Stimulated activated CD4-positive, alpha-beta T cell treated with anti-CD3 and anti-CD28 coated beads, Interleukin-15, amount 100 ng/mL, for 24 hours (primary cell): ENCODE measurements around the gene TMEM174.

ENCODE experiments used
- DNase-seq: peaks from one replicate; pipeline ENCODE4 v3.0.0-alpha.2; 2020

Gene TMEM174

DNA sequence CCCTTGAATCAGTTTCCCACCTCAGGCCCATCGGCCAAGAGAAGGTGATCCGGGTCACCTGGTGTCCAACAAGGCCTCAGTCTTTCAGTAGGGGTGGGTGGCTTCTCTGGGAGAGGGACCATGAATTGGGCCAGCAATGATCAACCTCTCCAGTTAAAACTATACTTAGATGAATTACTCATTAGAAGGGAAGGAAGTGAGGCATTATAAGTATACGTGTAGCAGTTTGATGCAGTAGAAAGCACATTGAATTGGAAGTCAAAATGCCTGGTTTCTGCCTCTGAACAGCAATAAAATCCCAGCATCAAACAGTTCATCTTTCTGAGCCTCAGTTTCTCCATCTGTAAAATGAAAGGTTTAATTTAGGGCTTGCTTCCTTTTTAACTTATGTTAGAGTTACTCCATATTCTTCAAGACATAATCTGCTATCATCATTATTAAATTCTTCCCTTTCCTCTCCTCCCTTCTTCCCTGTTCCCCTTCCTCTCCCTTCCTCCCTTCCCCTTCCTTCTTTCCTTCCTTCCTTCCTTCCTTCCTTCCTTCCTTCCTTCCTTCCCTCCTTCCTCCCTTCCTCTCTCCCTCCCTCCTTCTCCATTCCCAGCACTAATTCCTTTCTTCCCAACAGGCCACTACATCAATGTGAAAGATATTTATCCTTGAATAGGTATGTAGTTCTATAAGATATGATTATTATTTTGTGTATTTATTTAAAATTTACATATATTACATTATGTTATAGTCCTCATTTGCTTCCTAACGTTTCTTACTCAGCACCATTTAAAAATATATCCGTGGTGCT is 18.6 kb upstream of the TMEM174 start:
- DNase-seq: no peak

DNA sequence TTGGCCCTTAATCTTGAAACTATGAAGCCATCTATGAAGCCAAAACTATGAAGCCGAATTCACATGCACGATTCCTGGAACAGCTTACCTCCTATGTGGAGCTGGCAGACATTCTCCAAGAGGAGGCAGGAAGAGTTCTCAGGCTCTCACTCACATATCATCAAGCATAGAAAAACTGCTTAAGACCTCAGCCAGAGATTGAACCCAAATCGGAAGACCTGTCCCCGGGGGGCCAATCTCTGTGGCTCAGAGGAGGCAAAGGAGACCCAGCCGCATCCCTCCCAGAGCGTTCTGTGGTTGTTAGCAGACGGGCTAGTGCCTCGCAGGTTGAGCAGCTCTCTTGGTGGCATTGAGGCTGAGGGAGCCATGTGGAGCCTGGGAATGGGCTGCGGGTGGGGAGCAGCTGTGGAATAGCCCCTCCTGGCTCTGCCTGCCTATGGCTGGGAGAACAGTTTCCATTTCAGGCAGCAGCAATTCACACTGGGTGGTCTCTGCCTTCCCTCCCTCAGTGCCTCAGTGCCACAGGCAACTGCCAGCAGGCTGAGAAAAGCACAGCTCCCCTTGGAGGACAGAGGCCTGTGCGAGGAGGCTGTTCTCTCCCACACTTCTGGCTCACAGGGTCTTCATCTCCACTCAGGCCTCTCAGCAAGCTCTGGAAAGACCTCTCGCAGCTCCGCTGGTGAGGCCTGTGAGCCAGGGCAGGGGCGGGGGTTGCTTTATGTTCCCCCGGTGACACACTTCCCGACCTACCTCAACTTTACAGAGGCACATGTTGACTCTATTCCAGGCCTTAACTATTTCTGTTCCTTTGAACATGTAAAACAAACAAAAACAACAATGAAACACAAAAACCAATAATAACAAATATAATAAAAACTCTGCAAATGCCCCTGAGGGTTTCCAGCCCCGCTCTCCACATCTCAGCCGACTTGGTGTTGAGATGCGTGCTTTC is 17.4 kb upstream of the TMEM174 start:
- DNase-seq: no peak

DNA sequence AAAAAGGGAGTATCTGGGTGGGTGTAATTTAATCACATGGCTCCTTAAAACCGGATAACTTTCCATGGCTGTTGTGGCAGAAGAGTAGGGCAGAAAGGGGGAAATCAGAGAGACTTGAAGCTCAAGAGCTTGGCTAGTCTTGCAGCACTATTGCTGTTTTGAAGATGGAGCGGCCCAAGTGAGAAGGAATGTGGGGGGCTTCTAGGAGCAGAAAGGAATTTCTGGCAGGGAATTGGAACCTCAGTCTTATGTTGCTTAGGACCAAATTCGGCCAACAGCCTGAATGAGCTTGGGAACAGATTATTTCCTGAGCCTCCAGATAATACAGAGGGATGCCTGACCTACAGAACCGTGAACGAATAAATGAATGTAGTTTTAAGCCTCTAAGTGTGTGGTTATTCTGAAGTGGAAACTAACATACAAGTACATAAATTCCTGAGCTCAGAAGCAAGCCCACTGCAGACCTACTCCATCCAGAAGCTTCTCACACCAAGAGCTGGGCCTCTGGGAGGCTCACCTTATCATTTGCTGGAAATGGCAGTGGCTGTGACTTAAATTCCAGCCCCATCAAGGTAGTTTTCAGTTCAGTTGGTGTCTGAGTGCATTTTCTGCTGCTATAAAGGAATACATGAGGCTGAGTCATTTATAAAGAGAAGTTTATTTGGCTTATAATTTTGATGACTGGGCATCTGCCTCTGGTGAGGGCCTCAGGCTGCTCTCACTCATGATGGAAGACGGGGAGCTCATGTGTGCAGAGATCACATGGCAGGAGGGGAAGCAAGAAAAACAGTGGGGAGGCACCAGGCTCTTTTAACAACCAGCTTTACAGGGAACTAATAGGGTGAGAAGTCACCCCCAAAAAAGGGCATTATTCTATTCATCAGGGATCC is 15.3 kb upstream of the TMEM174 start:
- DNase-seq: no peak

DNA sequence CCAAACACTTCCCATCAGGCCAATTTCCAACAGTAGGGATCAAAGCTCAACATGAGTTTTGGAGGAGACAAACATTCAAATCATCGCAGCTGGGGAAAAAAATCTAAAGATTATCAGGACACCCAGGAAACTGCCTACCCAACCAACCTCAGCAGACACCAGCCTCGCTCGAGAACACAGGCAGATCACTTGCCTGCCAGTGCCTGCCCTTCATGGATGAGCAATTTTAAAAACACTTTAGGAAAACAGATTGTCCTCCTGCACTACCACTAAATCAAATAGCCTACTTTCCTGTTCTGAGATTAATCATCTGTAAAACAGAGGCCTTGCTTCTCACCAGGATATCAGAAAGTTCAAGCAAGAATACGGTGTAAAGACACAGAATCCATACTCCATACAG is 14.7 kb upstream of the TMEM174 start:
- DNase-seq: no peak

DNA sequence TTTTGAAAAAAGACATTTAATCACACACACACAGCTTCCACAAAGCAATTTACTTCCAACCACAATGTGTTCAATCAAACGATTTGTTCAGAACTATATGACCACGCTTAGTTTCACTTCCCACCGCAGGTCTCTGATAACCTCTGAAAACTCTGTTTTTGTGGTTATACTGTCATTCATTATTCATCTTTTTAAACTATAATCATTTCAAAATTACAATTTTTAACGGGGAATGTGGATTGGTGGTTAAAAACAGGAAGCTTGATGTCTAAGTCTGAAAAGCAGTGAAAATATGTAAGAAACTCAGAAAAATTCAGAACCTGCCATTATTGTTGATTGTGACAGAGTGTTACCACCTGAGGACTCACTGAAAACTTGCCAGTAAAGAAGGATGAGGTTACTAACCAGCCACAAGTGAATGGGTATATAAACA is 12.7 kb upstream of the TMEM174 start:
- peak; percentile 85 for DNase-seq

DNA sequence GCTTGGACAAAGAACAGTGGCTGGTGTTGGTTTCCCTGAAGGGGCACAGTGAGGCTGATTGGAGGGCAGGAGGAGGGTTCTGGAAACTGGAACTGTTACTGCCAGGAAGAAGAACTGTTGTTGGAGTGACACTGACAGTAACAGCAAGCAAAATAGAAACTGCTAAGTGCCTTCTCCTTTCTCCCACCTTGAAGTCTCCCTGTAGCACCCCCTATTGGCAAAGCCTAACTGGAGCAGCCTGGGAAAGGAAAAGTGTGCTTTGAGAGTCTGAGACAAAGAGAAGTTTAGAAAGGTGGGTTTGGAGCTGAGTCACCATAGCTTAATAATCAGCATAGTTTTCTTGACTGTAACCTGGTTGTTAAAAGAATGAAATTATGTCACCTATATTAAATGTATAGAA is 2.5 kb upstream of the TMEM174 start:
- DNase-seq: peak; percentile 29

DNA sequence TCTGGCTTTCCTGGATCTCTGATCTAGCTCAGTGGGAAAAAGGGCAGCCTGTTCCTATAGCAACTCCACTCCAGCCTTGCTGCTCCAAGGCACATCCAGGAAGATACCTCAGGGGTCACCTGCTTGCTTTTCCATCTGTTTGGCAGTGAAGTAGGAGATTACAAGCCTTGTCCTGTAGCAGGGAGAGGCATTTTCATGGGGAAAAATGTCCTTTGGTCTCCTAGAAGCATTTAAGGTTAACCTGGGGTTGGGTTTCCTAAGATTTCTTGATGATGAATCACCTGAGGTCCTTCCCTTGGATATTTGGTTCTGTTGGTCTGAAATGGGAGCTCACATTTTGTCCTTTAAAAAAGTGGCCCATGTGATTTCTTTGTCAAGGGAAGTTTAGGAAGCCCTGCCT is 1.5 kb upstream of the TMEM174 start:
- DNase-seq: no peak

DNA sequence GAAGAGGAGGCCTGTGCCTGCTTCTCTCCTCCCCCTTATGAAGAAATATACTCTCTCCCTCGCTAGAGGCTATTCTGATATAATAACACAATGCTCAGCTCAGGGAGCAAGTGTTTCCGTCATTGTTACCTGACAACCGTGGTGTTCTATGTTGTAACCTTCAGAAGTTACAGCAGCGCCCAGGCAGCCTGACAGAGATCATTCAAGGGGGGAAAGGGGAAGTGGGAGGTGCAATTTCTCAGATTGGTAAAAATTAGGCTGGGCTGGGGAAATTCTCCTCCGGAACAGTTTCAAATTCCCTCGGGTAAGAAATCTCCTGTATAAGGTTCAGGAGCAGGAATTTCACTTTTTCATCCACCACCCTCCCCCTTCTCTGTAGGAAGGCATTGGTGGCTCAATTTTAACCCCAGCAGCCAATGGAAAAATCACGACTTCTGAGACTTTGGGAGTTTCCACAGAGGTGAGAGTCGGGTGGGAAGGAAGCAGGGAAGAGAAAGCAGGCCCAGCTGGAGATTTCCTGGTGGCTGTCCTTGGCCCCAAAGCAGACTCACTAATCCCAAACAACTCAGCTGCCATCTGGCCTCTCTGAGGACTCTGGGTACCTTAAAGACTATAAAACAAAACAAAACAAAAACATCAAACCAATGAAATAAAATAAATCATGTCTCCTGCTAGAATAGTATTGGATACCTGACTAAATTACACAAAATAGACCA is 1.3 kb downstream of the TMEM174 start:
- DNase-seq: no peak

DNA sequence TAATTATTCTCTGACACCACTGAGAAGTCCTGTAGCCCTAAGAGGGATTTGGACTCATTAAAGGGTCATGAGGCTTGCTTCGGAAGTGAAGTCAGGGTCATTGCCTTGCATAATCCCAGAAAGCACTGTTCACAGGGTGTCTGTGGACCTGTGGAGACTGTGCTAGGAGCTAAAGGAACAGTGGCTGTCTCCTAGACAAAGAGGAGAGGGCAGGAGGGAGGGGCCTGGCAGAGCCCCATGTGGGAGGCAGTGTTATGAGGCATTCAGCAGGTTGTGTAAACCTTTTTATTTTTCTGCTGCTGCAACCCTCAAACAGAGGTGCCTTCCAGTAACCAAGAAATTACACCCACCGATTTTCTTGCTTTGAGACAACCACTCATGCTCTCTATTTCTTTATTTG is 3.3 kb downstream of the TMEM174 start:
- no peak for DNase-seq

DNA sequence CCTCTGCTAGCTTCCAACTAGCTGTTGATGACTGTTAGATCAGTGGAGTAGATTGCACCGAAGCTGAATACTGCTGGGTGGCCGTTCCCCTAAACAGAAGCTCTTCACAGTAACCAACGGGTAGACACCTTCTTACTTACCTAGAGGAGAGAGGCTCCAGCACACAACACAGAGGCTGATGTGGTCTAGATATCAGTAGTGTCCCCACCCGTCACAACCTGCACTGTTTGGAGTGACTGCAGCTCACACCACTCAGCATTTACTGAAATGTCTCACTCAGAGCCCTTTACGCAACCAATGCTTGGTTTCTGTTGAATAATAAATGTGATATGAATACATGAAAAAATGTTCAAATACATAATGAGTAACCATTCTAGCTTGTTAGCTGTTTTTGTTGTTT is 5.3 kb downstream of the TMEM174 start:
- DNase-seq: no peak

DNA sequence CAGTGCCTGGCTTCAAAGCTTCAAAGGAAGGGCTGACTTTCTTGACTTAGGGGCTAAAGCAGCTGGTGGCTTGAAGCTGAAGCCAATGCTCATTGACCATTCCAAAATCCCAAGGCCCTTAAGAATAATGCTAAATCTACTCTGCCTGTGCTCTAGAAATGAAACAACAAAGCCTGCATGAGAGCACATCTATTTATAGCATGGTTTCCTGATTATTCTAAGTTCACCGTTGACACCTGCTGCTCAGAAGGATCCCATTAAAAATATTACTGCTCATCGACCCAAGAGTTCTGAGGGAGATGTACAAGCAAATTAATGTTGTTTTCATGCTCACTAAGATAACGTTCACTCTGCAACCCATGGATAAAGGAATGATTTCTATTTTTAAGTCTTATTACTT is 6.7 kb downstream of the TMEM174 start:
- DNase-seq: no peak

DNA sequence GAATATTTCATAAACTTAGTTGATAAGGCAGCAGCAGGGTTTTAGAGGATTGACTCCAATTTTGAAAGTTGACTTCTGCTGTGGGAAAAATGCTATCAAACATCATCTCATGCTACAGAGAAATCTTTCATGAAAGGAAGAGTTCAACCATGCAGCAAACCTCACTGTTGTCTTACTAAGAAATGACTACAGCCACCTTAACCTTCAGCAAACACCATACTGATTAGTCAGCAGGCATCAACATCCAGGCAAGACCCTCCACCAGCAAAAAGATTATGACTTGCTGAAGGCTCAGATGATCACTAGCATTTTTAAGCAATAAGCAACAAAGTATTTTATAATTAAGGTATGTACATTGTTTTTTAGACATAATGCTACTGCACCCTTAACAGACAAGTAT is 7.6 kb downstream of the TMEM174 start:
- DNase-seq: no peak

DNA sequence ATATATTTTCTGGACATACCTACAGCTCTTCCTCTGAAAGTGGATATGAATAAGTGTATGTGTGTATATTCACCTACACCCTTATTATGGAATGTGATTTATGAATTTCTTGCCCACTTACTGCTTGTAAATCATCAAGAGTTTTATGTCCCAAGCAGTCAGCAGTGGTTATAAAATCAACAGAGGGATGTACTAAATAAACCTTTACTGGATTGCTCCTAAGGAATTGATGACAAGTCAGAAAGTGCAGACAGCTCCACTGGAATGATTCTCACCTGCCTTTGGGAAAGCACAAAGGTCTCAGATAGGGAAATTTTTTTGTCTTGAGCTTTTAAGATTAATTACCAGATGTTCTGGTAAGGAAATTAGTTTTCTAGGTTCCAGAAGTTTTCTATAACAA is 9.3 kb downstream of the TMEM174 start:
- no peak for DNase-seq

DNA sequence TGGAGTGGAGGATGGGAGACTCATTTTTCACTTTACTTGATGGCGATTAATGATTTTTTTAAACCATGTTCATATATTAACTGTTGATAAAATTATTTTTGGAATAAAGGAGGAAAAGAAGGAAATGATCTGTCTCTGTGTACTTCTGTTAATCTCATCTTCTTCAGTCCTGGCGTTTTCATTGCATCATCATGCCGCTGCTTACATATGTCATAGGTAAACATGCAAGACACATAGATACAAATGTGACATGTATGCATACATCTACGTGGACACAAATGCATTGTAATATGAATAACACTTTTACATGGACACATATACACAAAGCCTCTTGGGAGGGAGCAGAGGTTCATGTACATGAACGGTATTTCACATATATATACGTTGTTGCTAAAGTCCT is 10.0 kb downstream of the TMEM174 start:
- DNase-seq: no peak

DNA sequence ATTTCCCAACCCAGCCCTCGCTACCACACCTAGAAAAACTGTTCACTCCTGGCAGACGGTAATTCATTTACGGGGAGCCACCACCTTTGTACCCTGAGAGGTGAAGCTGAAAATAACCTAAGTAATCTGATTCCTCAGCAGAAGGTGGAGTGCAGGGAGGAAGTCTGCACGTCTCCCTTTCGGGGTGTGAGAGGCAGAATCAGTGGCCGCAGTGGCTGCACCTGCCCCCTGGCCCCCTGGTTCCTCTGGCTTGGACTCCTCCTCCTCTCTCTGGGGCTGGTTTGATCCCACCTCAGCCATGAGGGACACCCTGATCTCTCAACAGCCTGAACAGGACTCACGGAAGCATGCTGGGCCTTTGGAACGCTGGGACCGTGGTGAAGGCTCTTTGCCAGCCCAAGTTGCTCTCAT is 10.5 kb downstream of the TMEM174 start:
- DNase-seq: no peak

DNA sequence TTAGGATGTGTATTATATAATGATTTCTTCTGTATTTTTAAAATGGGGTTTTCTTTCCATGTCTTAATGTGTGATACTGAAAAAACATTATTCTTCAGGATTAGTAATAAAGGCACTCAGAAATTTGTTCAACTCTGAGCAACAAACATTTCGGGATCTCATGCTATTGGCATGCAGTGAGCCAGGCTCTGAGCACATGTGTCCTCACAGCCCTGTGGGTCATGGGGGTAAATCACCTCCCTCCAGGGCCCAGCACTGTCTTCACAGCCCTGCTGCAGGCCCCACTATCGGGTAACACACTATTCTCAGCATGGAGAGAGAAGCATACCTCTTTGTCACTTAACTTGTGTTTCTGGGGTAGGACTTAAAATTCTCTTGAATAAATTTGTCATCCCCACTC is 14.0 kb downstream of the TMEM174 start:
- DNase-seq: no peak

DNA sequence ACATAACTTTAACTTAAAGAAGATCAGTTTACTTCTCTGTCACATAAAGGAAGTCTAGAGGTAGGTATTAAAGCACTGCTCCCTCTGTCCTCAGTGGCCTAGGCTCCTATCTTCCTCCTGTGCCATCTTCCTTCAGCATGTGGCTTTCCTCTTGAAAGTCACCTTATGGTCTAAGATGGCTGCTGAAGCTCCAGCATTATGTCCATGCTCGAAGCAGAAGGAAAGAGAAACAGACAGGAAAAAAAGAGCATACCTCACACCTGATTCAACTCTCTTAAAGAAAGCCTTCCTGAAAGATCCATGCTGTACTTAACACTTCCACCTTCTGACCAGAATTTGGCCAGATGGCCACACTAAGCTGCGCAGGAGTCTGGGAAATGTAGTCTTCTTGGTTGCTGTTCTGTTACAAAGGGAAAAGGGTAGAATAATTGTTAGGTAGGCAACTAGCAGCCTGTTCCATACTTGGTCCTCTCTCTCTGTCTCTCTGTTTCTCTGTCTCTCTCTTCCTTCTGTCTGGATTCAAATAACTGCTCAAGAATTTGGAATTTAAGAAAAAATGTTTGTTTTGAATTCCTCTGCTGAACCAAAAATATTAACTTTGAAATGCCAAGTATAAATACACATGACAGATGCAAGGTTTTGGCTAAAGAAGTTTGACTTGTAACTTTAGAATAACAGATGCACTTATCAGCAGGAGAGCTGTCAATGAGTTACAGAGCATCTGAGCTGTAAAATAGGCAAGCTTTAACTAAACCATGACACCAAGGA is 16.0 kb downstream of the TMEM174 start:
- no peak for DNase-seq

DNA sequence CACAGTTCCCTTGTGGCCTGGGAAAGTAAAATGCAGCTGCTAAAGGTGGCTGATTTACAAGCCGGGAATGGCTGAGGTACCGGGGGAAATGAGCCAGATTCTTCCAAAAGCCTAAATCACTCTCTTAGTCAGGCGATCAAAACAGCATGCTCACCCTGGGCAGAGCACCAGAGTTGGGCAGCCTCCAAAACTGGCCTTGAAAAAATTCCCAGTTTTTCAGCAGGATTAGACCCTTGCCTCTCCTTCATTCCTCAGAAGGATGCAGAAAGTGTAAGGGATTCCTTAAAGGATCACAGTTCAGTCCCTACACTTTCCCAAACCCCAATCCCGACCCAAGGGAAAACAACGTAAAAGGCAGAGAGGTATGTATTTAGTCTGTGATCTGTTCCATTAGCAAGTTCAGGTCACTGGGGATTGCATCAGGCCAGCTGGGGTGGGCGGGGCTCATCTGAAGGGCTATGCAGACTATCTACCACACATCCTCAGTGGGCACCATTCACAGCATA is 16.9 kb downstream of the TMEM174 start:
- no peak for DNase-seq

DNA sequence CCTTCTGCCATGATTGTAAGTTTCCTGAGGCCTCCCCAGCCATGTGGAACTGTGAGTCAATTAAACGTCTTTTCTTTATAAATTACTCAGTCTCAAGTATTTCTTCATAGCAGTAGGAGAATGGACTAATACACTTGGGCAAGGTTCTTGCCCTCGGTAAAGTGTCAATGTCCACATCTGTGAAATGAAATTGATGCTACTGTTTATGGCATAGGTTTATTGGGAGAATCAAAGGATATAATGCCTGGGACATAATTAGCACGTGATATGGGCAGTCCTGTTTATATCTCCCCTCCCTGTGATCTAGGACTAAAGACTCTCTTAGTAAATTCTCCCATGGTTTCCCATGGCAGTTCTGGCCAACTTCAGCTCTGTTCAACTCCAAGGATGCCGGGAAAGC is 19.4 kb downstream of the TMEM174 start:
- DNase-seq: no peak

DNA sequence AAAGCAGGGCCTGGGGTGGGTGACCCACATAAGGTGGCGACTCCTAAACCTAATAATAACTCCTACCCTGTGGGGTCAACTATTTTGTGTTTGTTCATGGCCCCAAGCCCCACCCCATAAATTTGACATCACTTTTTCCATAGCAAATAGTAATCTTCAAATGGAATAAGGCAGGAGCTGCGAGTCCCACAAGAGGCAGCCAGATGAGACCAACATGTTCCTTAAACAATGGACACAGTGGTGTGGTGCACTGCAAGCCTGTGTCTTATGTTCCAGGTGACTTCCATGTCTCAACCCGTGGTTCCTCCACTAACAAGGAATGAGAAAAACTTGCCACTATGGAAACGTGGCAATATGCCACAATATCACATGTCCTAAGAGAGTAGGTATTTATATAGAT is 20.6 kb downstream of the TMEM174 start:
- no peak for DNase-seq

DNA sequence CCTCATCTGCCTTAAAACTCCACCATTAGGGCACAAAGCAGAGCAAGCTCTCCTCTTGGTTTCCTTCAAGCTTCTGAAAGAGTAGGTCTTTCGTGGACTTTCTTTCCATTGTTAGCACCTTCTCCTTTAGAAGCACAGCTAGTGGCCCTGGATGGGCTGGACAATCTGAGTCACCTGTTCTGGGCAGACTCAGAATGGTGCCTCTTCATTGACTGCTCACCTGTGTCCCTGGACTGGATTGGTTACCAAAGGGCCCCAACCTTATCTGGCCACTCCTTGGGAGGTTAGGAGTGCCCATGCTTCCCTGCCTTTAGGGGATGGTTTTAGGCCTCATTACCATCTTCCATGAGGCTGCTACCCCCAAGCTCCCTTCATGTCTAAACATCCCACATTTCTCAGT is 23.2 kb downstream of the TMEM174 start:
- DNase-seq: no peak
